ENCODE data around the gene RASL11B.

The RASL11B gene

DNA sequence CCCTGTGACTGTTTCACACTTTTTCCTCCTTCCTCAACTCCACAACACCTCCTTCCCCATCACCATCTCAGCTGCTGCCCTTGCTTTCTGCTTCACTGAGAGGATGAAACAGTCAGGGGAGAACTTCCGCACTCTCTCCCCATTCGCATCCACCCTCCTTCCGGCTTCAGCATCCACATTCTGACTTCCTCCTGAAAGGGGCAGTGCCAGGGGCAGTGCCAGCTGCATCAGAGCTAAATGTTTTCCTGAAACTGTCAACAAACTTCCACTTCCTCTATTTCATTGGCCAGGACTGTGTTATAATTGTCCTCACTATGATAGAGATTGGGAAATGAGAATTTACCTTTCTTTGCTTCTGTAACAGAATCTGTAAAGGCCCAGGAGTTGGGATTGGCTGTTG is 18.2 kb upstream of the RASL11B start:
- DNase-seq: no peak

DNA sequence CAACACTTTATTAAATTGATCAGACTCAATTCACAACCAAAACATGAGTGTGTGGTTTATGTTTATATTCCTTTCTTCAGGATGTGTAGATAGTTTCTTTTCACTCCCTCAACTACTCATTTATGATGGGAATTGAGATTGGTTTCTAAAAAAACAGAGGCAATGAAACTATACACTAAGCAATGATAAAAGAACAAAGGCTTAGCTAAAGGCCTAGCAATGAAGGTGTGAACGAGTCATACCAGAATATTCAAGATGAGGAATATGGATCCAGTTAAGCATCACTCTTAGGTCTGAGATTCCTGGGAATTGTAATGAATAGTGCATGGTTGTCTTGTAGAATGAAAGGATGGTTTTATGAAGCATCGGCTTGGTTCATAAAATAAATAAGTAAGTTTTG is 17.5 kb upstream of the RASL11B start:
- no peak for DNase-seq

DNA sequence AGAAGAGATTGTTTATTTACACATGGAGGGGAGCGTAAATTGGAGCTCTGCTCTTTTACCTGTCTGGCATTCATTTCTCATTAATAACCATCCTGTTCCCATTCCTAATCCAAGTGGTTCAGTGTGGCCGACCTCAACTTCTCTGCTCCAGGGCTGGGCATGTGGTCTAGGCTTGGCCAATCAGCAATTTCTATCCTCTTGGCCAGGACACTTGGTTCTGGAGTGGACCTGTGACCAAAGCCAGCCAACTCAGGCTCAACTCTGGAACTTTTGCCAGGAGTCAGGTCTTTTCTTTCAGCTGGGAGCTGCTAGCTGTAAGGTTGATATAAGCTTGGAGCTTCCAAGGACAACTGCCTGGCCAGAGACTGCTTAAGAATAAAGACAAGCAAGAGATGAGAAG is 15.6 kb upstream of the RASL11B start:
- DNase-seq: no peak

DNA sequence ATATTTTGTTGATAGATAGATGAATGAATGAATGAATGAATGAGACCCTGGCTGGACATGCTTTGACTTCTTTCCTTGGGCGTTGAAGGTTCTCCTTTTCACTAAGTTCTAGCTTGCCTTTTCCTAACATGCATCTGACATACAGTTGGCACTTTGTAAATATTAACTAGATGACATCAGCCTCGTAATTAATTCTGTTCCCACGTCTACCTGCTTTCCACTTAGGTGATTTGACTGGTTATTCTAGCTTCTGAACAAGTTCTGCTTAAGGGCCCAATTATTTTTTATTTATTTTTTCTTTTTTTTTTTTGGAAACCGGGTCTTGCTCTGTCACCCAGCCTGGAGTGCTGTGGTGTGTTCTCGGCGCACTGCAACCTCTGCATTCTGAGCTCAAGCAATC is 13.9 kb upstream of the RASL11B start:
- no peak for DNase-seq

DNA sequence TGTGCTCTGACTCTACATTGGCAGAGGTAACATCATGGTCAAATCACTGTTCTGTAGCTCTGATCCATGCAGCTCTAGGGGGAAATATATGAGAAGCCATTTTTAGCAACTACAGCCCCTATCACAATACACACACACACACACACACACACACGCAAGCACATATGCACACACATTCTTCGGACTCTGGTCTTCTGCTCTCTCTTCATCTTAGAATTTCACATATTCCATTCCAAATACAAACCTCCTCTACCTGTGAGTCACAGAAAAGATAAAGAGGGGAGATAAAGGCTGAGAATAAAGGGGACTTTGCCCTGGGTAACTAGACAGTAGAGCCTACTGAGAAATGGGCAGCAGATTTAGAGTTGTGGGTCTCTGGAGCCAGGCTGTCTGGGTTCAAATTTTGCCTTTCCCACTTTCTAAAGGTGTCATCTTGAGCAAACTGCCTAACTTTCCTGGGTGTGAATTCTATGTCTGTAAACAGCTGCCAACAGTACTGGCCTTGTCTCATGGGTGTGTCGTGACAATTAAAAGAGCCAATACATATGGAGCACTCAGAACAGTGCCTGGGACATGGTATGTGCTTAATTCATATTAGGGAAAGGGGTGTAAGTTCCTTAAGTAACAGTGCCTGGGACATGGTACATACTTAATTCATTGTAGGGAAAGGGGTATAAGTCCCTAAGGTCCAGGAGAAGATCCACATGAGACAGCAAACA is 11.6 kb upstream of the RASL11B start:
- DNase-seq: no peak

DNA sequence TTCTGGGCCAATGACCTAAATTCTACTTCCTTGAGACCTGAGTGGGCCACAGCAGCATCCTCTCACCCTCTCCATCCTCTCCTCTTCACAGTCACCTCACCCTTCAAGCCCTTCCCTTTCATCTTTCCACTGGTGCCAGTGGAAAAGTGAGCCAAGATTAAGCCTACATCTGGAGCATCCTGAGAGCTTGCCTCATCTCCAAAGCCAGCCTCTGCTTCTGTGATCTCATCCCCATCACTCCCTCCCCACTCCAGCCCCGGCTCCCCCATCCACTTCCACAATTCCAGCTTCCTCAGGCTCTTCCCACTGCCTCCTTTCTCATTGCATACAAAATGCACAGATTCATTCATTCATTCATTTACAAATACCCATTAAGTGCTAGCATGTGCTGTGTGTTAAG is 10.1 kb upstream of the RASL11B start:
- DNase-seq: no peak

DNA sequence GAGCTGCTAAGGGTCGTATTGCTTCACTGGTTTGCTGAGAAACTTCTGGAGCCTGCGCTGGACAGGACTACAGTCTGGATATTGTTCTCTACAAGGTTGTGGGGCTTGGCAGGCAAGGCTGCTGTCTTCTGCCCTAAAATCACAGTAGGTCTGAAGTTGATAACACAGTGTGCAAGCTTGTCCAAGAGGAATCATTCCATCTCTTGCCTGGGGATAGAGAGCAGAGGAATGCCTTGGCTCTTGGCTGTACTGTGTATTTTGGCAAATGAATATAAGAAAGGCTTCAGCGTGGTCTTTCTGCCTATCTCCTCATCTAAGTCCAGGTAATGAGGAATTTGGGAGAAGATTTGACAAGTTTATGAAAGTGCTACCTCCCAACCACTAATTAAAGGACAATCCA is 9.4 kb upstream of the RASL11B start:
- no peak for DNase-seq

DNA sequence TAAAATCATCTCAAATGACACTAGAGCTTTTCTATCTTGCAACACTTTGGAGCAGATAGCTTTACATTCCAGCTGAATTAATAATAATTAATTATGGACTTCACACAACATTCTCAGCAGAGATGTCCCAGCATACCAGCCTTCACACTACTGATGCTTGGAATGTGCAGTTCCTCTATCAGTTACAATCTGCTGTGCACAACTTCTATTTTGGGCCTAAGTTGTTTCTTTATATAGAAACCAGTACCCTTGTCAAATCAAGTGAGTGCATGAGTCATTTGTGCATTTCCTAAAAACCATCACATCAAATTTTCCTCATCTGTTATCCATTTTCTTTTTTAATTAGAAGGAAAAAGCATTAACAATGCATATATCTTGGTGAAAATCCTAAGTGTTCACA is 8.8 kb upstream of the RASL11B start:
- DNase-seq: peak; percentile 73

DNA sequence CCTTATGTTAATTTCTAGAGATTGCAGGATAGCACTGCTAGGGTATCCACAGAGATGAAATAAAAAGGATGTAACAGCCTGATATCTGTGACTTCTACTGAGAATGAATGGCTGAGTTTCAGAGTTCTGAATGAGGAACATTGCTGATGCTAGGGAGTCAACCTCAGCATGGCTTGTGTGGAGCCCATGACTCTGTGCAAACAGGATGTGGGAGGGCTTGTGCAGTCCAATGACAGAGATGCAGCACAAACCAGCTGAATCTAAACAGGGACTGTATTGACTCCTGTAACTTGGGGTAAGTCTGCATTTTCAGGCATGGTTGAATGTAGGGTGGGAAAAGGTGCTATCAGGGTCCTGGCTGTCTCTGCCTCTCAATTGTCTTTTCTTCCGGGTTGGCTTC is 5.3 kb upstream of the RASL11B start:
- no peak for DNase-seq

DNA sequence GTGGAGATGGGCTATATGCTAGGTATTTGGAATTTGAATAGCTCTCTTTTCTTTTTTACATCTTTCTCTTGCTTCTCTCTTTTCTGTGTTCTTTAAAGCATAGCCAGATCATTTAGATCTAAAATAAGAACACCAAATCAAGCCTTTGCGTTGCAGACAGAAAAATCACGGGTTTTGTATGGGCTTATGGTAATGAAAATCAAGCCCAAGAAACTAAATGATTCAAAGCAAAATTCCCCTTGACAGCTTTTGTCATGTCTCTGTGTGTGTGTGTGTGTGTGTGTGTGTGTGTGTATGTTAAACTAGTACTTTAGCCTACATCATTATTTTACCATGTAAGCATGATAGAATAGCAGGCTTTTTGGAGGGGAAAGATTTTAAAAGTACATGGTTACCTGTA is 1.8 kb upstream of the RASL11B start:
- no peak for DNase-seq

DNA sequence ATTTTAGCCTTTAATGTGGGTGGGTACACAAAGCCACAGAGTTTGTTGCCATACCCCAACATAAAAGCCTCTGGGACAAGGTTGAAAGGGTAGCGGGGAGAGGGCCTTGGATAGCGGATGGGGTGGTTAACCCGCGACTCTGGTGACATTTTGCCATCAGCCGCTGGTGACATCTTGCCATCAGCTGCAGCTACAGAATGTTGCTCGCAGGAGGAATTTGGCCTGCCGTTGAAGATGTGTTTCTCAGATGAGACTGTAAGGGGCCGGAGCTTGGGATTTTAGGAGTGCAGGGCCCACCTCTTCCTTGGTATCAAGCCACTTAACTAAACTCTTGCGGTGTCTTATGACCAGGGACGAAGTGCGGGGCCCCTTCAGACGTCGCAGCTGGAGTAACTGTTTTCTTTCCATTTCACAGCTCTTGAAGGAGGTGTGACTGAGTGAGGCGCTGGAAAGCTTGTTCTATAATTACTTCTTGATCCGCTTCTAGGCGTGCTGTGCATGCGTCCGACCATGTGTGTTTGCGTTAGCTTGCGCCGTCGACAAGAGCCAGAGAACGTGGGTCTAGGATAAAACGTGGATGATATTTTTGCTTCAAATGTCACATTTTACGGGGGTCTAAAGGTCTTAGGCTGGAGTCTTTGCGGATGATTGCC is 820 bp upstream of the RASL11B start:
- no peak for DNase-seq

DNA sequence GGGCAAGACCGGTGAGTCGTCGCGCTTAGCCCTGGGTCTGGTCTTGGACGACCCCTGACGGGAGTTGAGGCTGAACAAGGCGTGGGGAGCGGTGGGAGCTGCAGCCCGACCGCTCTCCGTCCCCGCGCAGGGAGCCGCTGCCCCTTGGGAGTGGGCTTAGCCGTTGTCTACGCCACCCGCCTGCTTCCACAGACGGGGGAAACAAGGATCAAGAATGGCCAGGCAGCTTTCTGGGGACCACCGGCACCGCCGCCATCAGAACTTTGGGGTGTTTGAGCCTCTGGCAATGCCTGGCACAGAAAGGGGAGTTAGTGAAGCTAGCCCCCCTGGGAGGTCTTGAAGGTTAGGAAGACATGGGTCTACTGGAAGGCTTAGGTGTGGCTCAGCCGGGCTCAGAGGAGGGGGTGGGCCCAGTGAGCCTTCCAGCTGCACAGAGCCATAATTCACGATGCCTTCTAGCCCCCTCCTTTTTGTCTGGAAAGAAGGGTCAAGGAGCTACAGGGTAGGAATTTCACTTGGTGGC is 583 bp downstream of the RASL11B start:
- DNase-seq: no peak

DNA sequence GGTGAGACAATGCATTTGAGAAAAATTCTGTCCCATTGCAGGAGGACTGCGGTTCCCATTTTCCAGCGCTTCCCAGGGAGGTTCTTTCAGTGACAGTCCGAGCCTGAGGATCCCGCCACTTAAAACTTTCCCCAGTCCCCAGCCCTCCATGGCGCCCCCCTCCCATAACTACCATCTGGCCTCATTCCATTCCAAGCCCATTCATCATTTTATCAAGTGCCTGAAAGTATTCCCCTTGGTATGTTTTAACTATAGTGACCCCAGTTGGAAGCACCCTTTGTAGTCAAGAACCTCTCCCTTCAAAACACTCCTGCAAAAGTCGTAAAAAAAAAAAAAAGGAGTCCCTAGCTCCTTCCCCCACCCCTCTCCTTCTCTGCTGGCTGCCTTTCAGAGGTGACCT is 1.2 kb downstream of the RASL11B start:
- no peak for DNase-seq

DNA sequence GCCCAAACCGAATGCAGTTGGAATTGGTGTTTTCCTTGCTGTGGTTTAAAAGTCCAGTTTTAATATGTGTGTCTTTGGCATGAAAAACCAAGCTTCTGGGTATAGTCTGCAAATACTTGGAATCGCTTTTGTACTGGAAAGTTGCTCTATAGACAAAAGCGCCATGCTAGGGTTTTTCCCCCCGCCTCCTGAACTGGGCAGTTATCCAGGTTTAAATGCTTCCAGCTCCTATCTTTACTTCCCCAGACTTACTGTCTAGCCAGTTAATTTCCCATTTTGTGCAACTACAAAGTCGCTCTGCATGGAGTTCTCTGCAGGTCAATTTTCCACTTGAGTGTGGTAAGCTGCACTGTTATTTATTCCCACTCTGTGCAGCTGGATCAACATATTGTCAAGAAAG is 2.7 kb downstream of the RASL11B start:
- no peak for DNase-seq

DNA sequence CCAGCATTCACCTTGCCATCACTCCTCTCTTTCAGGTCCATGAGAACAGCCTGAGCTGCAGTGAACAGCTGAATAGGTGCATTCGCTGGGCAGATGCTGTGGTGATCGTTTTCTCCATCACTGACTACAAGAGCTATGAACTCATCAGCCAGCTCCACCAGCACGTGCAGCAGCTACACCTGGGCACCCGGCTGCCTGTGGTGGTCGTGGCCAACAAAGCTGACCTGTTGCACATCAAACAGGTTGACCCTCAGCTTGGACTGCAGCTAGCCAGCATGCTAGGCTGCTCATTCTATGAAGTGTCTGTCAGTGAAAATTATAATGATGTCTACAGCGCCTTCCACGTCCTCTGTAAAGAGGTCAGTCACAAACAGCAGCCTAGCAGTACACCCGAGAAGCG is 3.2 kb downstream of the RASL11B start:
- no peak for DNase-seq

DNA sequence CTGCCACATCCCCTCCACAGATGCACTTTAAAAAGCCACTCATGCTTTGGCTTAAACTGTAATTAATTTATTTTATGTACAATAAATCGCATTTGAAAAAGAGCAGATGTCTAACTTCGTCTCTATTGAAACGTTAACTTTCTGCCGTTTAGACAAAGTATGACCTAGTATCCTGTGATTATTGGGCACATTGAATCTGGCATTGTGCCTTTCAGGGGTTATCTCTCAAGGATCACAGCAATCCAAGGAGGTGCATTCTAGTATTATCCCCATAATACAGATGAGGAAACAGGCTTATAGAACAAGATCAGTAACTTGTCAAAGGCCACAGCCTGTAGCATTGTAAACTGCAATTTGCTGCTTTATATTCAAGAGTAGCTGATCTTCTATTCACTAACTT is 4.6 kb downstream of the RASL11B start:
- DNase-seq: no peak

DNA sequence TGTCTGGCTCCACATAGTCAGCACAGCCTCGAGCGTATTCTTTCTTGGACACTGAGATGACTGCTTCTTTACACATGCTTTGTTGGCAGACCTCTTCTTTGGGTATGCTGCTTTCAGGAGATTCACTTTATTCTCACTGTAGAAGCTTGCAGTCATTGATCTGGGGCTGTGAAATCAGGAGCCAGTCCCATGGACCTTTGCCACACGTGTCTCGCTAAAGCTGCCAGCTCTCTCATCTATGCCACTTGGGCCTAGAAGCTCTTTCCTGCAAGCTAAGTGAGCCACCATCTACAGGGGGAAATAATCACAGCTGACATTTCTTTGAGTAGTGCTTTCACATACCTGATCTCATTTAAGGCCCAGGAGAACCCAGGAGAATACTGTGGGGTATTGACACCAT is 5.0 kb downstream of the RASL11B start:
- DNase-seq: no peak

DNA sequence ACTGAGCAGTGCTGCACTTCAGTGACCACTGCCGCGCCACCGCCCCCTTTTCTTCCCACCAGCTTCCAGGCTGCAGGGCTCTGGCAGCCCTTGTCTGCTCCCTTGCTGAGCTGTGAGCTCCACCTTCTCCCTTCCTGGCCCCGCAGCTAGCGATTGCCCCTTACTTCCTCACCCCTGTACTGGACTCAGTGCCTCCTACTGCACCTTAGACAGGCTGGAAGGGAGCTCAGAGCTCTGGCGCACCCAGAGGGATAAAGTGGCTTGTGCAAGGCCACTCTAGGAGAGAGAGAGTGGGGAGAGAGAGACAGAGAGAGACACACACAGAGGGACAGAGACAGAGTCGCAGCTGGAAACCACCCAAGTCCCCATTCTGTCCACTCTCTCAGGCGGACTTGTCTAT is 6.0 kb downstream of the RASL11B start:
- no peak for DNase-seq

DNA sequence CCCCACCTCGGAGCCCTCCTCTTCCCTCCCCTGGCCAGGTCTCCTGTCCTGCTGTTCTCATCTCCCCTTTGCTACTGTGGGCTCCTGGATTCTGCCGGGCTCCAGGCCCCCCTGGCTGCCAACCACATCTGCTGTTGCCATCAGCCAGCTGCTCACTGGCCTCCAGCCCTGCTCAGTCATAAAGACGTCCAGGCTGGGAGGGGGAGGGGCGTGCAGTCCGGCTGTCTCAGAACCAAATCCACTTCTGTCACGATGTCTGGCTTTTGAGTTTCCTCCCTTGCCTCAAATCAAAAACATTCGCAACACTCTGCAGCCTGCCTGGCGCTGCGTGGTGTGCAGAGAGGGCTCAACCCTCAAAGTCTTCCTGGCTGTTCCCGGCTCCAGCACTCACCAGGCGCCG is 7.1 kb downstream of the RASL11B start:
- DNase-seq: no peak

DNA sequence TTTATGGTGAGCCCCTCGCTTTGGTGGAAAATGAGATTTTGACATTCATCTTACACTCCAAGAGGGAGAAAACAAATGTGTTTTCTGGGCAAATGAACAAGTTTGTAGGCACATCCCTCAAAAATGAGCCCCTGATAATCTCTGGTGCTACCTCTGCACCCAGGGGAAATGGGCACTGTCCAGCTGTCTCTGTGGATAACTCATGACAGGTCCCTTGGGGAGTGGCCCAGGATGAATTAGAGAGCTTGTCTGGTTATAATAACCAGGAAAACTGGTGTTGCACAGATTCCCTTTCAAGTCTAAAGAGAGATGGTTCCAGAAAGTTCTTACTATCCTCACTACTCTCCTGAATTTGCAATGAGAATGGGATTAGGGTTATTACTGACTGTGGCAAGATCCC is 7.5 kb downstream of the RASL11B start:
- no peak for DNase-seq

DNA sequence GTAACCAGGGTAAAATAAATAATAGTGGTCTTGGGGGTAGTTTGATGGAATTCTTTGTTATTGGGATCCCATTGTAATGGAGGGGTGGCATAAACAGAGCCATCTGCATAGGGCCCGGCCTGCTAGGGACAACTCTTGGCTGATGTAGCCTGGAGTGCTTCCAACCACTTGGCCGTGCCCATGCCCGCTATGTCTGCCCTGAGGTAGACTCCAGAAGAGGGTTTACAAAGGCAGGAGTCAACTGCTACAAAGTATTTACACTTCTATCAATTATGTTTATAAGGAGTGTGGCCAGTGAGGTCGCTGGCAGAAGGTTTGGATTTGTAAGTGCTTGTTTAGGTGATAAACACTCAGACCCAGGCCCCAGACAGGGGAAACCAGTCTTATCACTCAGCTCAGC is 8.1 kb downstream of the RASL11B start:
- no peak for DNase-seq

DNA sequence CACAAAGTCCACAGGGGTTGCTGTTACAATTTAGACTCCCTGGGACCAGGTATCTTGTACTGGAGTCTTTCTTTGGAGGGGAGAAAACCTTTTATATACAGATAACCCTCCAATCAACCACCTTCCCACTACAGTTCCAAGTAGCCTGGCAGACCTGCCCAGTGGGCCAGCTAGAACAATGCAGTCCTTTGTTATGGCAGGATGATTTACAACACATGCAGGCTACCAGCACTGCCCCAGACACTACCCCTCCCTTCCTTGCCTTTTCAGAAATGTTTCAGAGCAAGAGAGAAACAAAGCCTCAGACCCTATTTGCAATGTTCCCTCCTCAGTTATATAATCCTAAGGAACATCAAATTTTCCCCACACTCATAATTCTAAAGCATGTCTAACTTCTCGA is 11.1 kb downstream of the RASL11B start:
- DNase-seq: no peak

DNA sequence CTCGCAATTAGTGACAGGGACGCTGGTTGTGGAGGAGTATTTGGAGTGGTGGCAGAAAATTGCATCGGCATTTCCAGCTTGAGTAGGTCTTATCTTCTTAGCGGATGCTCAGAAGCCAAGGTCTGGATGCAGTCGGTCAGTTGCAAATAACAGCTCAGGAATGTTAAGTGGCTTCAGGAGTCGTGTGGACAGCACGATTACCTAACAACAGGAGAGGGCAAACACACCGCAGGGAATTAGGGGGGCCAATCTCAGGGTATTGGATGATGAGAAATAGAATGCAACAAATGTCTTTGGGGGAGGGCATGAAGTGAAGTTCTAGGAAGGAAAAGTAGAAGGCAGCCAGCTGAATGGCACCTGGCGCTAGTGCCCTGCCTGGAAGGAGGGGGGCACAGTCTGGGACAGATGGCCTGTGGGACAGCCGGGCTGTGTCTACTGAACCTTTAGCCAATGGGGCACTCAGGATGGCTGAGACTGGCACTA is 11.8 kb downstream of the RASL11B start:
- DNase-seq: no peak

DNA sequence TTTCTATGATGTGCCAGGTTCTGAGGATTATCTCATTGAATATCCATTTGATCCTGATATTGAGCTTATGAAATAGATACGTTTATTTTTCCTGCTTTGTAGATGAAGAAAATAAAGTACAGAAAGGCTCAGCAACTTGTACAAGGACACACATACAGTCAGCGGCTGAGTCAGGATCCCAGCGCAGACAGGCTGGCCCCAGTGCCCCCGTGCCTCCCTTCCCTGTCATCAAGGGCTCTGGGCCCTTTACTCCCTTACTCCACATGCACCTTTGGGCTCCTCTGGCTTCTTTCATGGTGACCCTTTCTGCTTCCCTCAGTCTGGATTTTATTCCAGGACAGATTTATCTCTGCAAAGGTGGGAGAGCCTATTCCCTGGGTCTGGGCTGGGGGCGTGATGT is 12.8 kb downstream of the RASL11B start:
- no peak for DNase-seq

DNA sequence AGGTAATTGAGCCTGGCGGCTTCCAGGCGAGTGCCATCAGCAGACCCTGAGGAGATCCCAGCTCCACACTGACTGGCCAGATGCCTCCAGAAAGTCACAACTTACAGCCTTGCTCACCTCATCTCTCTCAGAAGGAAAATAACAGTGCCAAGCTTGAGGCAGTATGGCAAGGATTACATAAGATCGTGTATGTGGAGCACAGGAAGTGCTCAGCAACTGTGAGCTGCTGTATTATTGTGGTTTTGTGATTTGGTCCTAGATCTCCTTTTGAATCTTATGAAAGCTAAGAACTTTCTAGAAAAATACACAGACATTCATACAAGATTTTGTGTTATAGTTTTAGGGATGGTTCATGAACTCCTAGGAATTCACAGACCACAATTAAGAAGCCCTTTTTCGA is 14.0 kb downstream of the RASL11B start:
- DNase-seq: no peak
